ENCODE measurements around the gene CCNK. TPM values are rescaled to one million over a fixed set of nuclear protein-coding genes. Genes with fewer than 3 reads are reported as not detected.

Gene CCNK
- total RNA-seq, 3 donors from 2014 or later: 23.0 to 29.0 (median 23.9) TPM

DNA sequence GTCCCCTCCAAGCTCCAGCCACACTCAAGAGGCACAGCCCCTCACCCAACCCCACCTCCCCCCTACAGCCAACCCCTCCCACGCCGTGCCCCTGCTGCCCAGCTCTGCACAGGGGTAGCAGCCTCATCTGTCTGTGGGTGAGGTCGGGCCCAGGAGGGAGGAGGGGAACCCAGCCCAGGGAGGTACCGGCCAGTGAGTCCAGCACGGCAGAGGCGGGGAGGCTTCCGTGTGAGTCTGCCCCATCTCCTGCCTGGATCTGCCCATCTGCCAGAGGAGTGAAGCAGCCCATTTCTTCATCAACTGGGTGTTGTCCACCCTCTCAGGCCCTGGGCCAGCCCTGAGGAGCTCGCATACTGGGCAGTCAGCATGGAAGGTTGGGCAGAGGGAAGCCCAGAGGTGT lies 54.2 kb downstream of the CCNK start:
- H3K27ac ChIP-seq: no peak overlapping the region

GRCh38 chr14:99535908-99536778 lies 54.9 kb downstream of the CCNK start:
- H3K4me1 ChIP-seq: no peaks in the 10 kb centered on the region
- no peaks in the 10 kb centered on the region for H3K27me3 ChIP-seq
- H3K27ac ChIP-seq: no peak overlapping the region
- H3K4me3 ChIP-seq: no peak overlapping the region
- no peaks in the 10 kb centered on the region for H3K9me3 ChIP-seq
- TF ChIP-seq POLR2A (IDR thresholded peaks at IDR 0.05): no peak
- TF ChIP-seq POLR2AphosphoS5 (IDR thresholded peaks at IDR 0.05): no peak
- no peak for TF ChIP-seq CTCF (IDR thresholded peaks at IDR 0.05)
- intact Hi-C loops (cut with DNase I; ENCODE audit: low total_unique reads): no loop called here
- DNase-seq (ENCODE audit: low spot score in 2 of 2): no peak
- H3K36me3 ChIP-seq: no peaks in the 10 kb centered on the region

More for the DNA sequence above, 54.2 kb downstream of the CCNK start:
- Histone ChIP-seq H3K4me3 (no peak overlapping the region), H3K4me1 (no peaks in the 10 kb centered on the region), H3K36me3 (no peaks in the 10 kb centered on the region), H3K27me3 (no peaks in the 10 kb centered on the region), H3K9me3 (no peaks in the 10 kb centered on the region)
- TF ChIP-seq POLR2A (IDR thresholded peaks at IDR 0.05) (no peak), POLR2AphosphoS5 (IDR thresholded peaks at IDR 0.05) (no peak), CTCF (IDR thresholded peaks at IDR 0.05) (no peak)
- DNase-seq (ENCODE audit: low spot score in 2 of 2): no peak
- intact Hi-C loops (cut with DNase I; ENCODE audit: low total_unique reads): no loop called here

DNA sequence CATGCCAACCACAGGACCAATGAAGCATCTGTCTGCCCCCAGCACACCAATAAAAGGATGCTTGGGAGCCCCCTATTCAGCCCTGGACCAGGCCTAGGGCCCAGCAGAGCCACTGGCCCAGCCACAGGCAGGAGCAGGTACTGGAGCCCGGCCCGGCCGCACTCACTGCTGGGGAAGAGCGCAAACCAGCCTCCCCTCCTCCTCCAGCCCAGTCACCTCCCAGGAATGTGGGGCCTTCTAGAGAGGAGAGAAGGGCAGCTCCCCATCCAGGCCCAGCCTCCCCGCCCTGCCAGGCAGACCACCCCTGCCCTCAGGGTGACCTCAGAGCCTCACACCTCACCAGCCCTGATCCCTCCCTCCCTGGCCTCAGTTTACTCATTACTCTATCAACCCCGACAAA lies 56.2 kb downstream of the CCNK start:
- Histone ChIP-seq H3K36me3 (no peaks in the 10 kb centered on the region), H3K27ac (no peak overlapping the region), H3K4me1 (no peaks in the 10 kb centered on the region), H3K9me3 (no peaks in the 10 kb centered on the region), H3K27me3 (no peaks in the 10 kb centered on the region), H3K4me3 (no peak overlapping the region)
- TF ChIP-seq CTCF (IDR thresholded peaks at IDR 0.05) (no peak), POLR2AphosphoS5 (IDR thresholded peaks at IDR 0.05) (no peak), POLR2A (IDR thresholded peaks at IDR 0.05) (no peak)
- intact Hi-C loops (cut with DNase I; ENCODE audit: low total_unique reads): no loop called here
- no peak for DNase-seq (ENCODE audit: low spot score in 2 of 2)

- intact Hi-C loops (cut with DNase I; ENCODE audit: low total_unique reads): no loop called here
- Histone ChIP-seq H3K36me3 (no peaks in the 10 kb centered on the region), H3K4me3 (no peak overlapping the region), H3K27ac (no peak overlapping the region), H3K27me3 (no peaks in the 10 kb centered on the region), H3K9me3 (no peaks in the 10 kb centered on the region), H3K4me1 (no peaks in the 10 kb centered on the region)
- no peak for DNase-seq (ENCODE audit: low spot score in 2 of 2)
- no peak for TF ChIP-seq CTCF (IDR thresholded peaks at IDR 0.05)
- no peak for TF ChIP-seq POLR2A (IDR thresholded peaks at IDR 0.05)
- TF ChIP-seq POLR2AphosphoS5 (IDR thresholded peaks at IDR 0.05): no peak
Measured at GRCh38 chr14:99538275-99538674, 57.1 kb downstream of the CCNK start.

- TF ChIP-seq POLR2A (IDR thresholded peaks at IDR 0.05): no peak
- TF ChIP-seq POLR2AphosphoS5 (IDR thresholded peaks at IDR 0.05): no peak
- TF ChIP-seq CTCF (IDR thresholded peaks at IDR 0.05): no peak
- Histone ChIP-seq H3K36me3 (no peaks in the 10 kb centered on the region), H3K9me3 (no peaks in the 10 kb centered on the region), H3K4me1 (no peaks in the 10 kb centered on the region), H3K27me3 (no peaks in the 10 kb centered on the region), H3K27ac (no peak overlapping the region), H3K4me3 (no peak overlapping the region)
- no peak for DNase-seq (ENCODE audit: low spot score in 2 of 2)
- intact Hi-C loops (cut with DNase I; ENCODE audit: low total_unique reads): no loop called here
Measured at GRCh38 chr14:99538733-99539132, 57.5 kb downstream of the CCNK start.
